8988T (cell line): ENCODE results near the gene KRT75.

ENCODE experiments used
- DNase-seq: peaks from one replicate; pipeline ENCODE4 v3.0.0; 2011

The KRT75 gene

GRCh38 chr12:52439420-52439819 lies 5.2 kb upstream of the KRT75 start:
- no peak for DNase-seq

GRCh38 chr12:52438305-52439301 lies 4.4 kb upstream of the KRT75 start:
- DNase-seq = no peak

- no peak for DNase-seq
These were observed 3.3 kb upstream of the KRT75 start for GRCh38 chr12:52437508-52437907.

- DNase-seq = no peak
These were observed 2.8 kb upstream of the KRT75 start for GRCh38 chr12:52436828-52437474.

- DNase-seq = no peak
These were observed 2.0 kb upstream of the KRT75 start for GRCh38 chr12:52436000-52436827.

GRCh38 chr12:52435659-52435999 lies 1.5 kb upstream of the KRT75 start:
- no peak for DNase-seq

GRCh38 chr12:52434760-52435530 lies 774 bp upstream of the KRT75 start:
- no peak for DNase-seq

GRCh38 chr12:52433501-52434080 lies 580 bp downstream of the KRT75 start:
- no peak for DNase-seq

GRCh38 chr12:52432559-52433207 lies 1.5 kb downstream of the KRT75 start:
- no peak for DNase-seq

- no peak for DNase-seq
These were observed 6.0 kb downstream of the KRT75 start for GRCh38 chr12:52428121-52428520.

GRCh38 chr12:52427083-52427482 lies 7.1 kb downstream of the KRT75 start:
- no peak for DNase-seq

GRCh38 chr12:52426034-52426433 lies 8.1 kb downstream of the KRT75 start:
- no peak for DNase-seq

- no peak for DNase-seq
These were observed 8.7 kb downstream of the KRT75 start for GRCh38 chr12:52425466-52425865.

GRCh38 chr12:52423661-52424500 lies 10.3 kb downstream of the KRT75 start:
- DNase-seq = no peak

- DNase-seq = no peak
These were observed 11.1 kb downstream of the KRT75 start for GRCh38 chr12:52423035-52423434.

- no peak for DNase-seq
These were observed 14.5 kb downstream of the KRT75 start for GRCh38 chr12:52419656-52420055.

GRCh38 chr12:52418576-52419110 lies 15.5 kb downstream of the KRT75 start:
- no peak for DNase-seq

- no peak for DNase-seq
These were observed 16.4 kb downstream of the KRT75 start for GRCh38 chr12:52417740-52418139.

- no peak for DNase-seq
These were observed 17.4 kb downstream of the KRT75 start for GRCh38 chr12:52416795-52417194.
